T-helper 2 cell treated with Interferon-gamma antibody and Interleukin-4, amounts not matched to agents 100 ng/mL and 5 ng/mL, for 36 hours (primary cell): ENCODE measurements around the gene UBE2V1. TPM values are rescaled to one million over a fixed set of nuclear protein-coding genes. Genes with fewer than 3 reads are reported as not detected.

ENCODE experiments used
- intact Hi-C: fragments of 100-400 bp; cut with micrococcal nuclease; formaldehyde crosslinking; loops from one replicate; pipeline ENCODE4 v1.15.1; 2023
- total RNA-seq: library from RNA; stranded (reverse); gene quantifications from 2 replicates; pipeline ENCODE4 v1.2.3, GENCODE V29; 2022

The UBE2V1 gene
- total RNA-seq, 1 donor from 2014 or later = 137 TPM

GRCh38 chr20:50050660-50051308 lies 62.2 kb downstream of the UBE2V1 start:
- intact Hi-C loops = no loop called here

- intact Hi-C loops = no loop called here
Measured at GRCh38 chr20:50050214-50050613, 62.7 kb downstream of the UBE2V1 start.

- intact Hi-C loops = no loop called here
Measured at GRCh38 chr20:50049442-50050026, 63.4 kb downstream of the UBE2V1 start.

GRCh38 chr20:50048420-50049166 lies 64.4 kb downstream of the UBE2V1 start:
- intact Hi-C loops = no loop called here

- intact Hi-C loops = no loop called here
Measured at GRCh38 chr20:50044353-50044960, 68.5 kb downstream of the UBE2V1 start.

GRCh38 chr20:50043573-50044352 lies 69.2 kb downstream of the UBE2V1 start:
- intact Hi-C loops = no loop called here

GRCh38 chr20:50042370-50043313 lies 70.3 kb downstream of the UBE2V1 start:
- intact Hi-C loops = no loop called here

GRCh38 chr20:50041246-50041873 lies 71.6 kb downstream of the UBE2V1 start:
- intact Hi-C loops = no loop called here

GRCh38 chr20:50040432-50041245 lies 72.3 kb downstream of the UBE2V1 start:
- intact Hi-C loops = no loop called here

GRCh38 chr20:50039706-50040431 lies 73.1 kb downstream of the UBE2V1 start:
- intact Hi-C loops = no loop called here

- intact Hi-C loops = no loop called here
Measured at GRCh38 chr20:50038574-50038991, 74.4 kb downstream of the UBE2V1 start.

GRCh38 chr20:50038169-50038568 lies 74.8 kb downstream of the UBE2V1 start:
- intact Hi-C loops = no loop called here

- intact Hi-C loops = no loop called here
Measured at GRCh38 chr20:50037575-50037974, 75.4 kb downstream of the UBE2V1 start.

GRCh38 chr20:50037123-50037522 lies 75.8 kb downstream of the UBE2V1 start:
- intact Hi-C loops = no loop called here

GRCh38 chr20:50036703-50037102 lies 76.2 kb downstream of the UBE2V1 start:
- intact Hi-C loops = no loop called here

GRCh38 chr20:50034567-50035180 lies 78.3 kb downstream of the UBE2V1 start:
- intact Hi-C loops = no loop called here

- intact Hi-C loops = no loop called here
Measured at GRCh38 chr20:50032955-50033666, 79.8 kb downstream of the UBE2V1 start.
